HG02840 (cell line): Measurements from ENCODE around the gene GDPD4.

Source experiments
- ATAC-seq: cut with Tn5 transposase; IDR thresholded peaks from one replicate; pipeline ENCODE4 v1.9.1; 2021; ENCODE audit warnings: mild to moderate bottlenecking, moderate library complexity, moderate number of reproducible peaks; ENCODE audit not compliant: unreplicated experiment, low FRiP score

GDPD4 gene

DNA sequence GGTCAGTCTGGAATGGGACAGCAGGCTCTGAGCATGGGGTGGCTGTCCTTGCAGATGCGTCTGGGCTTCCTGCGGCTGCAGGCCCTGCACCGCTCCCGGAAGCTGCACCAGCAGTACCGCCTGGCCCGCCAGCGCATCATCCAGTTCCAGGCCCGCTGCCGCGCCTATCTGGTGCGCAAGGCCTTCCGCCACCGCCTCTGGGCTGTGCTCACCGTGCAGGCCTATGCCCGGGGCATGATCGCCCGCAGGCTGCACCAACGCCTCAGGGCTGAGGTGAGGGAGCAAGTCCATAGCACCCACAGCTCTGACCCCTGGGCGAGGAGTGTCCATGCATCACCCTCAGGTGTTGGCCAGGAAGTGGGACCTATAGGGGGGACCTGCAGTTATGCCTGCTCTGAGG is 121.8 kb downstream of the GDPD4 start:
- ATAC-seq, result no peak

DNA sequence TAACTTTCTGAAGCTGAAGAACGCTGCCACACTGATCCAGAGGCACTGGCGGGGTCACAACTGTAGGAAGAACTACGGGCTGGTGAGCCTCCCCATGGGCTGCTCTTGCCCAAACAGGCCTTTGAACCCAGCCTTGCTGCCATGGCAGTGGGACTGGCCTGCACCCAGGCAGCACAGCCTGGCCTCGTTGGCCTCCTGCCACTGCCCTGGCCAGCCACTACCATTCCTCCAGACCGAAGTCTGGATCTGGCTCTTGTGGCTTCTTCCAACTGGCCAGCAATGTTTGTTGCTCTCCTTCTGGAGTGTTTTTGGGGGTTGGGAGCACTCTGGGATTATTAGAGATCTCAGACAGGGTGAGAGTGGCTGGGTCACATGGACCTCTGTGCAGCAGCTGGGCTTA is 122.4 kb downstream of the GDPD4 start:
- ATAC-seq, result no peak

DNA sequence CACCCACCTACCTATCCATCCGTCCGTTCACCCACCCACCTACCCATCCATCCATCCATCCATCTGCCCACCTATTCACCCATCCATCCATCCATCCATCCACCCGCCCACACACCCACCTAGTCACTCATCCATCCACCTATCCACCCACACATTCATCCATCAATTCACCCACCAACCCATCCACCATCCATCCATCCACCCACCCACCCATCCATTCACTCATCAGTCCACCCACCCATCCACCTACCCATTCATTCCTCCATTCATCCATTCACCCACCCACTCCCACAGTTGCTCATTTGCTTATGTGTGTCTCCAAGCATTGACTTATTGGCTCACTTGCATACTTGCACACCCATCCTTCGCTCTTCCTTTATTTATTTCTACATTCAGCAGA is 123.3 kb downstream of the GDPD4 start:
- no peak for ATAC-seq

DNA sequence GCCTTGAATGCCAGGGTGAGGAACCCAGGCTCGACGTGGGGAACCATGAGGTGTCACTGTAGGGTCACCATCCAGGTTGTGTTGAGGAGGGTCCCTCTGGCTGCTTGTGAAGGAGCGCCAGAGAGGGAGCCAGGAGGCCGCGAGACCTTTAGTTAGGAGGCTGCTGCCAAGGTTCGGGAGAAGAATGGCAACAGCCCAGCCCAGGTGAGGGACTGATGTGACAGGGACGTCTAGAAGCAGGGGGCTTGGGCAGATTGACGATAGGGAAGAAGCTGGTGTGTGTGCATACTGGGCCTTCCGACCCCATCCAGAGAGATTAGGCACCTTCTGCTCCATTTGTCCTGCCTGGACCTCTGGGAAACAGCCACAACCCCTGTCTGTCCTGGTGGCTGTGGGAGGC is 124.5 kb downstream of the GDPD4 start:
- ATAC-seq, result no peak

DNA sequence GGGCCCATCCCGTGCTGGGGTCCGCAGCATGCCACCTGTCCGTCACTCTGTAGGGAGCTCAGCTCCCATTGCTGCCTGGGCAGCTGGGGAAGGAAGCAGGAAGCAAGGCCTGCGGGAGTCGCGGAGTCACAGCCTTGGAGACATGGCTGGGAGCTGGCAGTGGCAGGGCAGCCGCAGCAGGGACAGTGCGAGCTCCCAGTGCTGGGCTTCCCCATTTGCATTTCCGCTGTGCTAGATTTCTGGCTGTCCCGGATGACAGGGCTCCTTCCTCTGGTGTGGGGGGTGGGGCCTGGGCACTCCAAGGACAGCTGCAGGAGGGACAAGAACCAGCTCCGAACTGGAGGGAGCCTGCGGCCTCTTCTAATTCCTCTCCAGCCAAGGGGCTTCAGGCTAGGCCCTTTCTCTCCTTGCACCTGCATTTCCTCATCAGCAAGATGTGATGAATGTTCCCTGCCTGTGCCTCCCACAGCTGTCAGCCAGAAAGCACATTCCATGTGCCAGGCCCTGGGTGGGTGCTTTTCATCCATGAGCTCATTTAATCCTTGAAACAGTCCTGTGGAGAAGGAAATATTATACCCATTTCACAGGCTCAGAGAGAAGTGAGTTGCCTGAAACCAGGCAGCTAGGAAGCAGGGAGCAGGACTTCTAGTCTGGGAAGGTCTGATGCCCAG is 125.5 kb downstream of the GDPD4 start:
- ATAC-seq, result no peak

DNA sequence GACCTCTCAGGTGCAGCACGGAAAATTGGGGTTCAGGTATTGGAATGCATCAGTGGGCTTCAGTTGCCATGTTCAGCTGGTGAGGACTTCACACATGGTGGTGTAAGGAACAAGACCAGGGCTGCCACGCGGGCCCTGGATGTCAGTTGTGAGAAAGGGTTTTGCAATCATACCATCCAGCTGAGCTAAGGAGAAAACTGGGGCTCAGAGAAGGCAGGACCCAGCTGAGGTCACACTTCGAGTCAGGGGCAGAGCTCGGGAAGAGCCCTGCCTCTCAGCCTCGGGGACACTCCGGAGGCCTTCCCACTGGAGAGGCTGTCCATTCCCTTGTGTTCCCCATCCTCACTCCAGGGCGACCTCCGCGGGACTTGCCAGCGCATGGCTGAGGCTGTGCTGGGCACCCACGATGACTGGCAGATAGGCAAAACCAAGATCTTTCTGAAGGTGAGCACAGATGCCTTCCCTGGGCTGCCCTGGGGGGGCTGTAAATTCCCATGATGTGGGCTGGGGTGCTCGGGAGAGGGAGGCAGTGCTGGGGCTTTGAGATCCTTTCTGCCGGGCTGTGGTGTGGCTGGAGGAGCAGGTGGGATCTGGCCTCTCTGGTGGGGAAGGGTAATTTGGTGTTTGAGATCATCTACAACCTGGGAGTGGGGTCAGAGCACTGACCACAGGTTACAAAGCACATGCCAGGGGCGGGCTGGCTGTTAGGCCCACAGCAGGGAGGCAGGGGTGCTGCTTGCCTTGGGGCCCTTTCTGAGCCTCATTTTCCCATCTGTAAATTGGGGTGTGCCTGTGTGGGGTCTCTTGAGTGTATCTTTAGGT is 126.3 kb downstream of the GDPD4 start:
- no peak for ATAC-seq

DNA sequence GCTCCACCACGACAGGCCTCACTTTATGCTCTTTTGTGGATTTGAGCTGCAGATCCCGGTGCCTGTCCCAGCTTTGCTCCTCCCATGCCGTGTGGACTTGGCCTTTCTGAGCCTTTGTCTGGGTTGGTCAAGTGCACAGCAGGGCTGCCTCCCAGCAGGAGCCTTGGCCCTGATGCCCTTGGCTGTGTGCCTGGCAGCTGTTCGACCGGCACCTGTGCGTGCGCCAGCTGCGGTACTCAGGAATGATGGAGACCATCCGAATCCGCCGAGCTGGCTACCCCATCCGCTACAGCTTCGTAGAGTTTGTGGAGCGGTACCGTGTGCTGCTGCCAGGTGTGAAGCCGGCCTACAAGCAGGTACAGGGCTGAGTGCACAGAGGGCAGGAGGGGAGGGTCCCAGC is 126.9 kb downstream of the GDPD4 start:
- no peak for ATAC-seq

DNA sequence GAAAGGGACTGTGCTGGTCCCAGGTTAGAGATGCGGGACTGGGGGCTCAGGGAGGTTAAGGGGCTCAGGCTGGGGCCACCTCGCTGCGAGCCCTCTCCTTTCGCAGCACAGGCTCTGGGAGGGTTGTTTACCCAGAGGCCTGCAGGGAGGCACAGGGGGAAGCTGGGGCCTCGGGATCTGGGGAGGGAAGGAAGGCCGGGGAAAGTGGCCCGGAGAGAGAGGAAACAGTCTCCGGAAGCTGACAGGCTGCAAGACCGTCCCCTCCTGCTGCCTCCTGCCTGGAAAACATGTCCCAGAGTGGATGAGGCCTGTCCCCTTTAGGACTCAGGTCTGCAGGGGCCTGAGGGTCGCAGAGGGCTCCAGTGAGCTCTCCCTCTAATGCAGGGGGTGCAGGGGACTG is 128.0 kb downstream of the GDPD4 start:
- ATAC-seq, result no peak

DNA sequence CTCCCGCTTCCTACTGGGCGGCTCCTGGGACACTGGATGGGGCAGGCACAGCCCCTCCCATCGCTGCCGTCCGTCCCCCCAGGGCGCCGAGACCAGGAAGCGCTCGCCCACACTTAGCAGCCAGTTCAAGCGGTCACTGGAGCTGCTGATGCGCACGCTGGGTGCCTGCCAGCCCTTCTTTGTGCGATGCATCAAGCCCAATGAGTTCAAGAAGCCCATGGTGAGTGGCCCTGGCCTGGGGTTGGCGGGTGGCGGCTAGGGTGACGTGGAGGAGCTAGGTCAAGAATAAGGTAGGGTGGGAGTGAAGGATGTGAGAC is 128.9 kb downstream of the GDPD4 start:
- no peak for ATAC-seq

DNA sequence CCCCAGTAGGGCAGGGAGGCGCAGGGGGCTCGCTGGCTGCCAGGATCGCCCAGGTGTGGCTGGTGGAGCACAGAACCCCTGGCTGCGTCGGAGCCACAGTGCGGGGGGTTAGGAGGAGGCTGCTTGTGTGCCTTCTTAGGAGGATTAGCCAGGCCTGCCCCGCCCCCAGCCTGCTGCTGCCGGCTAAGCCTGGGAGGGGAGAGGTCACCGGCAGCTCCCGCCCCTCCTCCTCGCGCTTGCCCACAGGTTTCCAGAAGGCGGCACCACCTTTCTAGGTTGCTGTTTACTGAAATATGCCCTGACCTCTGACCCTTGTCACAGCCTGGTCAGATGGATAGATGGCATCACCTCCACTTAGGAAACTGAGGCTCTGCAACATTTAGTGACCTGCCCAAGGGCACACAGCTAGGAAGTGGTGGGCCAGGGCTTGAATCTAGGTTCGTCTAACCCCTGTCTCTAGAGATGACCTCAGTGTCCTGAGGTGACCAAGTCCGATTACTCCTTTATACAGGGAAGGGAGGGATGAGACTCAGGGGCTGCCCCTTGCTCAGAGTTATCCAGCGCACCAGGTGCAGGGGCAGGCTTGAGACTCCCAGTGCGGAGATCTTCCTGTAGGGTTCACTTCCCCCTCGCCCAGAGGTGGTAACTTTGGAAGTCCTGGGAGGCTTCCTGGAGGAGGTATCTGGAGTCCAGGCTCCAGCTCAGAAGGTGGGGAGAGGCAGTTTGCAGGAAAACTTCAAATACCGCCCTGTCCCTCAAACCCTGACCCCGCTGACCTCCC is 129.4 kb downstream of the GDPD4 start:
- ATAC-seq, result no peak

DNA sequence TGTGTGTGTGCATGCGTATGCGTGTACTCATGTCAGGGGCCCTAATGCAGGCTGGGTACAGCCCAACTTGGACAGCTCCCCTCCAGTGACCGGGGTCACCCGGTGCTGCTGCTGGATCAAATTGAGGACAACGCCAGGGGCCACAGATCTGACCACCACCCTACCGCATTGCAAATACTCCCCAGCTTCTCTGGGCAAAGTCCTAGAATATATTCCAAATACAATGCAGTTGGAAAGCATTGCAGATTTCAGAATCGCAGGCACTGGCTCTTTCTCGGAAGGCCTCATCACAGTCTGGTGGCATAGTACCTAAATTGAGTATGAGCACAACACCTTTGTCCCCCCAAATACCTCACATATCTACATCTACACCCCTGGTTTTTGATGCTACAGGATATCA is 130.2 kb downstream of the GDPD4 start:
- no peak for ATAC-seq

DNA sequence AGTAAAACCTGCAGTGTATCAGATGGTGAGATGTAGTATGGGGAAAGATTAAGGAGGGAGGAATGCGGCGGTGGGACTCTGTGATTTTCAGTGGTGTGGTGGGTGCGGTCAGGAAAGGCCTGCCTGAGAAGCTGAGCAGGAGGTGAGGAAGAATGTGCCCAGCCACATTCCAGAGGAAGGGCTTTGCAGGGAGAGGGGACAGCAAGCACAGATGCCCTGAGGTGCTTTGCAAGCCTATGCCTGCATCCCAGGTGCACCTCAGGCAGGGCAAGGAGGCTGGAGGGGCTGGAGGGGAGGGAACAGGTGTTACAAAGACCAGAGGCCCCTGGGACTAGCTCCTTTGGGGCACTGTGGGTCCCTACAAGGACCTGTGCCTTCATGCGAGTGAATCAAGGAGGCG is 131.4 kb downstream of the GDPD4 start:
- ATAC-seq, result no peak

DNA sequence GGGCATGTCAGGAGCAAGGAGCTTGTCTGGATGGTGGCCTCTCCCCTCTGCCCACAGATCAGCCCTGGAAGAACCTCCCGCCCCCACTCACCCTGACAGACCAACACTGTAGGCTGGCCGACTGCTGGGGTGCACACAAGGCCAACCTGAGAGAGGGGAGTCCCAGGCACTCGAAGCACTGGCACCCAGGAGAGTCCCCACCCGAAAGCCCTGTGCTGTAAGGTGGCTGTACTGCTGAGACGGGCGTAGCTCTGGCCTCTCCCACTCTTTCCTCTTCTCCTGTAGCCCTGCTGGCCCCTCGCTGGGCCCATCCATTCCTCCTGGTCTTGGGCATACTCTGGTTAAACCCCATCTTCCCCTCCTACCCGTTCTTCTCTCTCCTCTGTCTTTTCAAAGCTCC is 133.7 kb downstream of the GDPD4 start:
- no peak for ATAC-seq

DNA sequence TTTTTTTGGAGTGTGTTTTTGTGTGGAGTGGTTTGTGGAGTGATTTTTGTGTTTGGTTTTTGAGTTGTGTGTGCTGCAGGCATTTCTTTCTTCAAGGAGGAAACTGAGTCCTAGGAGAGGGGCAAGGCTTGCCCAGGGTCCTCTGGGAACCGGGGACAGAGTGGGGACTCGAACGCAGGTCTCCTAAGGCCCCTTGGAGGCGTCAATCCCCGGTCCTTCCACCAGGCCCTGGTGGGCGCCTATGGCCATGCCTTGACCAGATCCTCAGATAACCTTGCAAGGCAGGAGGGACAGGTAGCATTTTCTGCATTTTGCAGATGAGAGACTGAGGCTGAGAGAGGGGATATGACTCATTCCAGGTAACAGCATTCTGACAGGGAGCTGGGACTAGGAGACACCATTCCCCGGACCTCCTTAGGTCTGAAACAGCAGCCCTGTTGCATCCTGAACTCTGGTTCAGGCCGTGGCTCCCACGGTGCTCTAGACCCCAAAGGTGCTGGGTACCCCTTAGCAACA is 134.3 kb downstream of the GDPD4 start:
- ATAC-seq, result no peak
